Breast epithelium (tissue), 4 donors: ENCODE measurements around the gene LIPC. TPM values are rescaled to one million over a fixed set of nuclear protein-coding genes. Genes with fewer than 3 reads are reported as not detected.

ENCODE experiments used
- DNase-seq, 2 donors: peaks; one replicate each; pipeline ENCODE4 v3.0.0-alpha.2; 2019; ENCODE audit warnings: low spot score in 2 of 2
- H3K27ac ChIP-seq, 2 donors: fragments of 200-600 bp; sonication (generic) in 1 of 2; one replicate each; pipeline ENCODE4 v1.5.1; 2016 to 2019; ENCODE audit warnings: mild to moderate bottlenecking in 1 of 2
- H3K27me3 ChIP-seq, 2 donors: fragments of 200-600 bp; sonication (generic) in 1 of 2; one replicate each; pipeline versions ENCODE4 v1.5.1 to v1.6.0; 2017 to 2019; ENCODE audit warnings: control low read depth in 1 of 2, mild to moderate bottlenecking in 1 of 2
- H3K36me3 ChIP-seq: fragments of 200-600 bp; one replicate; pipeline ENCODE4 v1.5.1; 2019
- H3K4me1 ChIP-seq, 2 donors: fragments of 200-600 bp; sonication (generic); one replicate each; pipeline ENCODE4 v1.5.1; 2016 to 2019; ENCODE audit warnings: control low read depth in 1 of 2
- H3K4me3 ChIP-seq, 3 donors: fragments of 200-600 bp; sonication (generic); 1 replicate in 2 of 3; 2 replicates in 1 of 3; pipeline ENCODE4 v1.5.1; 2016 to 2019; ENCODE audit warnings: mild to moderate bottlenecking in 3 of 3, moderate library complexity in 2 of 3
- H3K9me3 ChIP-seq, 2 donors: fragments of 200-600 bp; sonication (generic) in 1 of 2; one replicate each; pipeline ENCODE4 v1.5.1; 2016 to 2019; ENCODE audit warnings: control low read depth in 1 of 2
- POLR2A ChIP-seq: fragments of 450-650 bp; IDR thresholded peaks from one replicate; pipeline ENCODE4 v1.6.1; 2016; ENCODE audit warnings: antibody characterized with exemption, mild to moderate bottlenecking, moderate library complexity
- POLR2AphosphoS5 ChIP-seq, 3 donors: sonication (generic); formaldehyde crosslinking; IDR thresholded peaks; one replicate each; pipeline ENCODE4 v1.6.1; 2017; ENCODE audit warnings: antibody characterized with exemption in 3 of 3
- intact Hi-C: fragments of 100-400 bp; cut with DNase I; formaldehyde crosslinking; loops from one replicate; pipeline ENCODE4 v1.15.1; 2023; ENCODE audit warnings: low total_unique reads
- total RNA-seq, 3 donors: library from RNA; depleted of rRNA; stranded (reverse); fragments of >200 nt; gene quantifications; one replicate each; pipeline ENCODE4 v1.1.0, GENCODE V29; 2016
- TF ChIP-seq, protein P1 (sequence below), 3 donors: fragments of 450-650 bp; IDR thresholded peaks; one replicate each; pipeline ENCODE4 v1.5.1; 2016 to 2017; ENCODE audit warnings: antibody characterized with exemption in 3 of 3, mild to moderate bottlenecking in 3 of 3, moderate library complexity in 3 of 3

LIPC gene
- total RNA-seq, 3 donors from 2014 or later: 0.15 to 0.80 TPM; not detected in 1

DNA sequence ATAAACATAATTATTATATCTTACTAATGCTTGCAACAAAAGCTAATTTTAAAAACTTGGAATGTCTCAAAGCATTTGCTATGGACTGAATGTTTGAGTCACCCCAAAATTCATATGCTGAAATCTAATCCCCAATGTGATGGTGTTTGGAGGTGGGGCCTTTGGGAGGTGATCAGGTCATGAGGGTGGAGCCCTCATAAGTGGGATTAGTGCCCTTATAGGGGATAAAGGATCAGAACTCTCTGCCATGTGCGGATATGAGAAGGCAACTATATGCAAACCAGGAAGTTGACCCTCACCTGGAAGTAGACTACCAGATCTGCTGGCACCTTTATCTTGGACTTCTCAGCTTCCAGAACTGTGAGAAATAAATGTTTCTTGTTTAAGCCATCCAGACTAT is 137.7 kb downstream of the LIPC start:
- TF ChIP-seq POLR2A: no peak
- TF ChIP-seq POLR2AphosphoS5 (IDR thresholded peaks at IDR 0.05): no peak
- TF ChIP-seq, protein P1, sequence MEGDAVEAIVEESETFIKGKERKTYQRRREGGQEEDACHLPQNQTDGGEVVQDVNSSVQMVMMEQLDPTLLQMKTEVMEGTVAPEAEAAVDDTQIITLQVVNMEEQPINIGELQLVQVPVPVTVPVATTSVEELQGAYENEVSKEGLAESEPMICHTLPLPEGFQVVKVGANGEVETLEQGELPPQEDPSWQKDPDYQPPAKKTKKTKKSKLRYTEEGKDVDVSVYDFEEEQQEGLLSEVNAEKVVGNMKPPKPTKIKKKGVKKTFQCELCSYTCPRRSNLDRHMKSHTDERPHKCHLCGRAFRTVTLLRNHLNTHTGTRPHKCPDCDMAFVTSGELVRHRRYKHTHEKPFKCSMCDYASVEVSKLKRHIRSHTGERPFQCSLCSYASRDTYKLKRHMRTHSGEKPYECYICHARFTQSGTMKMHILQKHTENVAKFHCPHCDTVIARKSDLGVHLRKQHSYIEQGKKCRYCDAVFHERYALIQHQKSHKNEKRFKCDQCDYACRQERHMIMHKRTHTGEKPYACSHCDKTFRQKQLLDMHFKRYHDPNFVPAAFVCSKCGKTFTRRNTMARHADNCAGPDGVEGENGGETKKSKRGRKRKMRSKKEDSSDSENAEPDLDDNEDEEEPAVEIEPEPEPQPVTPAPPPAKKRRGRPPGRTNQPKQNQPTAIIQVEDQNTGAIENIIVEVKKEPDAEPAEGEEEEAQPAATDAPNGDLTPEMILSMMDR (IDR thresholded peaks at IDR 0.05): no peak
- H3K4me1 ChIP-seq: no peaks in the 10 kb centered on the region
- no peak for DNase-seq
- H3K9me3 ChIP-seq: no peaks in the 10 kb centered on the region
- no peak overlapping the region for H3K4me3 ChIP-seq
- H3K27me3 ChIP-seq: no peaks in the 10 kb centered on the region
- no peak overlapping the region for H3K27ac ChIP-seq
- no peaks in the 10 kb centered on the region for H3K36me3 ChIP-seq
- intact Hi-C loops: no loop called here

DNA sequence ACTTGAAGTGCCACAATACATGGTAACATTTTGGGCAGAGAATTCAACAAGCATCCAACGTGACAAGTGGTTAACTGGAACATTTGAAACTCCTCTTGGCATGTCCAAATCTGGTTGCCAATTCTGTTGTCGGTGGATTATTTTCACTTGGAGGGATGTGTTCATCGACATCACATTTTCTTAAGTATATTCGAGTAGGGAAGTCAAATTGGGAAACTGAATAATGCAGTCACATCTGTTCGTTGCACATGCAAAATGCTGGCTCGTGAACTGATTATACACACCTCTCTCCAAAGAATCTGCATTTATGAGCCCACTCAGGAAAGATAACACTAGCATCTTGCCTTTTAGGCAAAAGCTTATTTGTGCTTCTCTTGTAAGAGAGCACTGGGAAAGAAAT is 139.7 kb downstream of the LIPC start:
- TF ChIP-seq POLR2A: no peak
- no peak for TF ChIP-seq POLR2AphosphoS5 (IDR thresholded peaks at IDR 0.05)
- TF ChIP-seq, protein P1 (IDR thresholded peaks at IDR 0.05): no peak
- H3K36me3 ChIP-seq: no peaks in the 10 kb centered on the region
- no peaks in the 10 kb centered on the region for H3K27me3 ChIP-seq
- H3K9me3 ChIP-seq: no peaks in the 10 kb centered on the region
- H3K27ac ChIP-seq: no peak overlapping the region
- no peaks in the 10 kb centered on the region for H3K4me1 ChIP-seq
- intact Hi-C loops: no loop called here
- DNase-seq: no peak
- no peak overlapping the region for H3K4me3 ChIP-seq

DNA sequence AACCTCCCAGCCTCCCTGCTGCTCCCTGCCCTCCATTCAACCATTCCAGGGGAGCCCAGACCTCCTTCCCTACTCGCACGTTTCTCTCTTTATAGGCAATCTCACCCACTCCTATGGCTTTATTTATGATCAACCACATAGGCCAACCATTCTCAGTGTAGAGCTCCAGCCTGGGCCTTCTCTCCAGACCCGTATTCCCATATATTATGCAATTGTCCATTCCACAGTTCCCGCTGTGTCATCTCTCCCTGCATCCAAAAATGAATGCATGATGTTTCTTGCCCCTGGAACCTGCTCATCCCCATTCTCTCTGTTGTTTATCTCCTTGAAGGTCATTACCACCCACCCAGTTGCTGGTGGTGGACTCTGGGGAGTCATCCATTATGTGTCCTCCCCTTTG is 140.7 kb downstream of the LIPC start:
- TF ChIP-seq POLR2AphosphoS5 (IDR thresholded peaks at IDR 0.05): no peak
- TF ChIP-seq, protein P1 (IDR thresholded peaks at IDR 0.05): no peak
- TF ChIP-seq POLR2A: no peak
- no peaks in the 10 kb centered on the region for H3K4me1 ChIP-seq
- no peaks in the 10 kb centered on the region for H3K36me3 ChIP-seq
- no peak for DNase-seq
- no peak overlapping the region for H3K27ac ChIP-seq
- H3K4me3 ChIP-seq: no peak overlapping the region
- no peaks in the 10 kb centered on the region for H3K9me3 ChIP-seq
- intact Hi-C loops: no loop called here
- H3K27me3 ChIP-seq: no peaks in the 10 kb centered on the region

DNA sequence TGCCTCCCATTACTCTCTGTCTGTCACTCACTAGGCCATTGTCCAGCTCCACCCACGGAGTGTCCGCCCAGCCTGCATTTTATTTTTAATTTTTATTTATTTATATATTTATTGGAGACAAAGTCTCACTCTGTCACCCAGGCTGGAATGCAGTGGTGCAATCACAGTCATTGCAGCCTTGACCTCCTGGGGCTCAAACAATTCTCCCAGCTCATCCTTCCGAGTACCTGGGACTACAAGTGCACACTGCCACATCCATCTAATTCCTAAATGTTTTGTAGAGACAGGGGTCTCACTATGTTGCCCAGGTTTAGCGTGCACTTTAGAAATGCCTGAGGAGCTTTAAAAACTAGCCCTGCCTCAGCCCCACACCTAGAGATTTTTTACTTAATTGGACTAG is 141.5 kb downstream of the LIPC start:
- intact Hi-C loops: no loop called here
- DNase-seq: no peak

DNA sequence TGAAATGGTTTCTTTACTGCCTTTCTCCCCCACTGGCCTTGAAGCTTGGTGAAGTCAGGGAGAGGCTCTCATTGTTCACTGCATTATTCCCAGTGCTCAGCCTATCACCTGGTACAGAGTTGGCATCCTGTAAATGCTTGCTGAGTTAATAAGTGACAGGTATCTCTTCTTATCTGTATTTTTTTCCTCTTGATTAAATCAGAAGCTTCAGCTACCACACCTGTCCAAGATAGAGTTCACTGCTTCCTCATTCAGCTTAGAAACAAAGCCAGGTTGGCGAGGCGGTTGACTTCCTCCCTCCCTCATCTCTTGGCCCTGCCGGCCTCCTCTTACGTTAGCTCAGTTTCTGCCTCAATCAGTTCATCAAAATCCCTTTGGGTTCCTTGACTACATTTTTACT is 142.8 kb downstream of the LIPC start:
- Histone ChIP-seq H3K36me3 (no peaks in the 10 kb centered on the region), H3K4me1 (no peaks in the 10 kb centered on the region), H3K4me3 (no peak overlapping the region), H3K27me3 (no peaks in the 10 kb centered on the region), H3K27ac (no peak overlapping the region), H3K9me3 (no peaks in the 10 kb centered on the region)
- intact Hi-C loops: no loop called here
- no peak for DNase-seq
- no peak for TF ChIP-seq POLR2A
- TF ChIP-seq, protein P1 (IDR thresholded peaks at IDR 0.05): no peak
- TF ChIP-seq POLR2AphosphoS5 (IDR thresholded peaks at IDR 0.05): no peak

More for the DNA sequence above, 141.5 kb downstream of the LIPC start:
- TF ChIP-seq POLR2A (no peak), POLR2AphosphoS5 (IDR thresholded peaks at IDR 0.05) (no peak)
- TF ChIP-seq, protein P1 (IDR thresholded peaks at IDR 0.05): no peak
- Histone ChIP-seq H3K27me3 (no peaks in the 10 kb centered on the region), H3K4me1 (no peaks in the 10 kb centered on the region), H3K4me3 (no peak overlapping the region), H3K9me3 (no peaks in the 10 kb centered on the region), H3K27ac (no peak overlapping the region), H3K36me3 (no peaks in the 10 kb centered on the region)
